ENCODE measurements around the gene TCERG1L.

DNA sequence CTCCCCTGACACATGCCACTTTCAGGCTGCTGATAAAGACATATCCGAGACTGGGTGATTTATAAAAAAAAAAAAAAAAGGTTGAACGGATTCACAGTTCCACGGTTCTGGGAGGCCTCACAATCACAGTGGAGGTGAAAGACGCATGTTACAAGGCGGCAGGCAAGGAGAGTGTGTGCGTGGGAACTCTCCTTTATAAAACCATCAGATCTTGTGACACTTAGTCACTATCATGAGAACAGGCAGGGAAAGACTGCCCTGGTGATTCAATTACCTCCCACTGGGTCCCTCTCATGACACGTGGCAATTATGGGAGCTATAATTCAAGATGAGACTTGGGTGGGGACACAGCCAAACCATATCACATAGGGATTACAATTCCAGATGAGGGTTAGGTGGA lies 181.5 kb downstream of the TCERG1L start:
- no peak for TF ChIP-seq EZH2phosphoT487 (IDR thresholded peaks at IDR 0.05; ENCODE audit: insufficient read depth, low read depth)
- TF ChIP-seq EZH2 (IDR thresholded peaks at IDR 0.05; ENCODE audit: insufficient read depth, poor library complexity, severe bottlenecking): no peak
